NCI-H82 treated with DMSO at 0.1 percent for 48 hours (cell line): Measurements from ENCODE around the gene CNDP1.
"Not testable (repeated sequence)": the region's sequence is repeated elsewhere in the genome, so short reads cannot be mapped to it uniquely, and the experiment has no call there.

ENCODE experiments used
- DNase-seq: peaks from one replicate; lab custom pipeline; 2025; ENCODE audit not compliant: unreplicated experiment; lab: John Stamatoyannopoulos, UW

Gene CNDP1

DNA sequence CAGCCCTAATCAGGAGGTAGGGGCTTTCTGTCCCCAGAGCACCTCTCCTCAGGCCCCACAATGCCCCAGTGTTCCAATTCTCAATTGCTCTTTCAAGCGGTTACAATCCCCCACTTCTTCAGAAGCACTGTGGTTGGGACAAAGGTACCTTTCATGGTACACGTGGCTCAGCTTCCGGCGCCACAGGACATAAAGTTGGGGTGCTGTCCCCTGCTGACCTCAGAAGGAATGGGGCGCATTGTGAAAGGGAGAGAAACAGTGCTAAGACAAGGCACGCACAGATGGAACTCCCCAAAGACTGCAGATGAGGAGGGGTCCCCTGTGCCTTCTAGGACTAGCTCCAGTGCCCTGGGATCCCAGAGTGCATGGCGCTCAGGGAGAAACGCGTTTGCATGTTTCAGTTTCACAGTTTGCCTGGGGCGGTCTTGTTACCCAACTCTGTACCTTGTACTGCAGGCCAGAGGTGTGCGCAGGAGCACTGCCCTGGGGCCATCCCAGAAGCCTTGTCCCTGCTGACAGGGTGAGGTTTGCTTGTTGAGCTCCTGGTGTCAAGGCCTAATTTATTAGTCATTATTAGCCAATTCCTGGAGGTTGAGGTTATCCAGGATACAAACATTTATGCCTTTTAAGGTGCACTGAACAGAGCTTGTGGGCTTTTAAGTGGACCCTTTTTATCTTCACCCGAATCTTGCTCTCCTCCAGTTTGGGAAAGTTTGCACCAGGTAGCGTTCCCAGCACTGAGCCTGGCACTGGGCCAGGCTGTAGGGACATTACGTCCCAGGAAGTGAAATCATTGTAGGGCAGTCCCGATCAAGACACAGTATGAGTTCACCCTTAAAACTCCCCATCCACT lies 7.6 kb downstream of the CNDP1 start:
- DNase-seq: no peak

DNA sequence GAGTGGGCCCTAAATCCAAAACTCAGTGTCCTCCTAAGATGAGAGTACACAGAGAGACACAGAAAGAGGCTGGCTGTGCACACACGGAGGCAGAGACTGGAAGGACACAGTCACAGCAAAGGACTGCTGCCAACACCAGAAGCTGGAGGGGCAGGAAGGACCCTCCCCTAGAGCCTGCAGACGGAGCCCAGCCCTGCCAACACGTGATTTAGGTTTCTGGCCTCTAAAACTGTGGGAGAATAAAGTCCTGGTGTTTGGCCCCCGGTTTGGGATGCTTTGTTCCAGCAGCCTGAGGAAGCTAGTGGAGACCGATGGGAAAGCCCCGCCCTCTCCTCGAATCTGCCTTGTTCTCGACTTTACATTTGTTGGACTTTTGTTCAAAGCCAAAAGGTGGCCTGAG lies 10.6 kb downstream of the CNDP1 start:
- DNase-seq: no peak

DNA sequence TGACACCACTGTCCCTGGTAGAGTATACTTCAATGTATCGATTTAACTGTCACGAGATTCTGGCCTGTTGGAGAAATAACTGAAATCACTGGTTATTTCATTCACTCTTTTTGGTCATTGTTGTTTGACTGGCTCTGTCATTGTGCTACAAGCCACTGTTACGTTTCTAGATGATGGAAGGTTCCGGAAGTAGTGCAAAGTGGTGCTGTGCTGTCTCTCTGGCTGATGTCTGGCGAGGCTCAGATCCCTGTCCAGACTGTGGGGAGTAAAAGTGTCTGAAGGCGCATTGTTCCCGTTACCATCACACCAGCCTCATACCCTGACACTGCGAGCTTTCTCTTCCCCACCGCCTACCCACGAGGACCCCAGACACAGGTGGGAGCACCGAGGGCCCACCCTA lies 11.7 kb downstream of the CNDP1 start:
- DNase-seq: no peak

DNA sequence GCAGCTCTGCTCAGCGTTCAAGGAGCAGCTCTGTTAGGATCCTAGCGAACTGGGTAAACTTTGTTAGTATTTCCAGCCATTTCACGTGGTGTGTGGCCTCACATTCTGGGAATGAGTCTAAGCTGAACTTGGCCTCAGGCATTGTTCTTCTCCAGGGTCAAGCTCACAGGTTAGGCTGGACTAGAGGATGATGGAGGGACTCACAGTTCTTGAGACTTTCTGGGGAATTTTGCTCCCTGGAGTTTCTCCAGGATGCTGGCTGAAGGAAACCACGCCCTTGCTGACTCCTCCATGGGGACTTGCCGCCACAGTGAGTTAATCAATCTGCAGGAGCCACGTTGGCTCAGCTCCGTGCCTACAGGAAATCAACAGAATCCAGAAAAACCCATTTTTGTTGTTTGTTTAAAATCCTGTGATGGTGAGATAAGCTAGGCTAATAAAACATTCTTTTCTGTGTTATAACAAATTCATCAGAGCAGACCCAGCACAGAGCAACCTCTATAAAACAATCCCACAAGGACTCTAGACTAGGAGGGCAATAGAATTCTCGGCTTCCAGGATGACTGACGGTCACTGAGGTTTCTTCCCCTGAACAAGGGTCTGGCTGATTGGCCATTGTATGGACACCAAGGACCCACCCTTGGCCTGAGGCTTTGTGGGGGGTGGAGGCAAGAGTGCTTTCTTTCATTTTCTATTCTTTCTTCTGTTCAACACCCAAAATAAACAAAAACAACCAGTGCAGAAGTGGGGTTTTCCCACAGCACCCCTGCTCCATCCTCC lies 12.6 kb downstream of the CNDP1 start:
- DNase-seq: no peak

DNA sequence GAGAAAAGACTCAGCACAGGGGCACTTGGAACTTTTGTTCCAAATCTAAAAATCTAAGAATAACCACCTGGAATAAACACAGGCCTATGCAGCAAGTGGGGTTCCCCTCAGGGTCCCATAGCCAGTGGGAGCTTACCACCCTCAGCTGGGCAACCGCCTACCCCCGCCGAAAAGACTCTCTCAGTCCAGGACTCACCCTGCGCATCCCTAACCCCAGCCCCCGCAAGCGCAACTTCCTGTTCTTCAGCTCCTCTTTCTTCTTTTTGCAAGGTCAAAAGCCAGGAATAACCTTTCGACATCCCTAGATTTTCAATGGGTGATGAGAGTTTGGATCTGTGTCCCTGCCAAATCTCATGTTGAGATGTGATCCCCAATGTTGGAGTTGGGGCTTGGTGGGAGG lies 13.6 kb downstream of the CNDP1 start:
- DNase-seq: no peak

DNA sequence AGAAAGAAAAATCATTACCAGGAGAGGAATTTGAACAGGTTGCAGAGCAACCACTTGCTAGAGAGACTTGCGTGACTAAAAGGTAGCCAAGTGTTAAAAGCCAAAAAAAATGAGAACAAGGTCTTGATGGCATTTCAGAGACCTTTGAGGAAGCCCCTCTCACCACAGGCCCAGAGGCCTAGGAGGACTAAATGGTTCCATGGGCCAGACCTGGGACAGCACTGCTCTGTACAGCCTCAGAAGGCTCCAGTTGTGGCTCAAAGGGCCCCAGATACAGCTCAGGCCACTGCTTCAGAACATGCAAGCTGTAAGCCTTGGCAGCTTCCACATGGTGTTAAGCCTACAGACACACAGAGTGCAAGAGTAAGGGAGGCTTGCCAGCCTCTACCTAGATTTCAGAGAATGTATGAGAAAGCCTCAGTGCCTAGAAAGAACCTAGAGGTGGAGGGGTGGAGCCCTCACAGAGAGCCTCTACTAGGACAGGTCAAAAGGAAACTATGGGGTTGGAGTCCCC lies 15.3 kb downstream of the CNDP1 start:
- no peak for DNase-seq

DNA sequence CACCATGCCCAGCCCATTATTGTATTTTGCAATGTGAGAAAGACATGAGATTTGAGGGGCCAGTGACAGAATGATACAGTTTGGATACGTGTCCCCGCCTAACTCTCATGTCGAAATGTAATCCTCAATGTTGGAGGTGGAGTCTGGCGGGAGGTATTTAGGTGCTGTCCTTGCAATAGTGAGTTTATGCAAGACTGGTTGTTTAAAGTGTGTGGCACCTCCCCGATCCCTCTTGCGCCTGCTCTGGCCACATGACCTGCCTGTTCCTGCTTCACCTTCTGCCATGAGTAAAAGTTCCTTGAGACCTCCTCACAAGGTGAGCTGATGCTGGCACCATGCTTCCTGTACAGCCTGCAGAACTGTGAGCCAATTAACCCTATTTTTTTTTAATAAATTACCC lies 16.6 kb downstream of the CNDP1 start:
- DNase-seq: no peak

DNA sequence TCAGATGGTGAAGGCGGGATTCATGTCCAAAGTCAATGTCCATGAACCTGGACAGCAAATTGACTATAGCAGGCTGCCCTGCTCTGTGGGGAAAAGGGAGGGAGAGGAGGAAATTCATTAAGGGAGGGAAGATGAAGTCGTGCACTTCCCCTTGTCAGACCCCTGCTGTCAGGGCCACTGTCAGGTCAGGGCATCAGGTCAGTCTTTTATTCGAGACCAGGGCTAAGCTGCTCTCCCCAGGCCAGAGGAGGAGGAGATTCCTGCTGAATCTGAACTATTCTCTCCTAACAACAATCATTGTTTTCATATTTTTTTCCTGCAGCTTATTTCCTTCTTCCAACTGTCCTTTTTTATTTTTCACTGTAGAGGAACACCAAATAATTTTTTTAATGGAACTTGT lies 17.2 kb downstream of the CNDP1 start:
- no peak for DNase-seq

DNA sequence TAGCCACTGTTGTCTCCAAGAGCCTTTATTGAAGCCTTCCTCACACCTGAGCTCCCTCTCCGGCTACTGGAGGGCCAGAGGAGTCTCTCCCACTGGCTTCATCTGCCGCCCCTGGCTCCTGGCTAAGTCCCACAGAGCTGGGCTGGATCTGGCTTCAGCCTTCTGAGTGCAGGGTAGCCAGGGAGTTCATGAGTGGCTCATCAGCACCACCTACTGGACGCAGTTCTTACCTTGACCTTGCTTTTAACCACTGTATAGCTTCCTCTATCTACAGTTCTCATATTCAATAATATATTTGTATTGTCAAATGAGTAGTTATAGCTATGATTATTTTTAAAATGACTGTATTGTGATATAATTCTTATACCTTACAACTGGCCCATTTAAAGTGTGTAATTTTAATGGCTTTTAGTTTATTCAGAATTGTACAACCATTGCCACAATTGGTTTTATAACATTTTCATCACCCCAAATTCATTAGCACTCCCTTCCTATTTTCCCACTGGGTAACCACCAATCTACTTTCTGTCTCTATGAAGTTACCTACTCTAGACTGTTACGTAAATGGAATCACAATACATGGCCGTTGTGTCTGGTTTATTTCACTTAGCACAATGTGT lies 17.7 kb downstream of the CNDP1 start:
- peak; percentile 33 for DNase-seq

DNA sequence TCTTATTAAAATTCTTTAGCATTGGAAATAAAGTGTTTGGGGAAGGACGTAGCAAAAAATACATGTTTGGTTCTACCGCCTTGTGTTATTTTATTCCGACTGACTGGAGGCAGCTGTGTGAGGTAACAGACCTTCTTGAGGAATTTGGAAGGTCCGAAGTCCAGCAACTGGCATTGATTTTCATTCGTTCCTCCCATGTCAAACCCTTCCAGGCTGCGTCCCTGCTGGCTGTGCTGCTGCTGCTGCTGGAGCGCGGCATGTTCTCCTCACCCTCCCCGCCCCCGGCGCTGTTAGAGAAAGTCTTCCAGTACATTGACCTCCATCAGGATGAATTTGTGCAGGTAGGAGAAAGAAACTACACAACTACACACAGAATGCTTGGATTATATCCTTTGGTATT lies 21.8 kb downstream of the CNDP1 start:
- no peak for DNase-seq

DNA sequence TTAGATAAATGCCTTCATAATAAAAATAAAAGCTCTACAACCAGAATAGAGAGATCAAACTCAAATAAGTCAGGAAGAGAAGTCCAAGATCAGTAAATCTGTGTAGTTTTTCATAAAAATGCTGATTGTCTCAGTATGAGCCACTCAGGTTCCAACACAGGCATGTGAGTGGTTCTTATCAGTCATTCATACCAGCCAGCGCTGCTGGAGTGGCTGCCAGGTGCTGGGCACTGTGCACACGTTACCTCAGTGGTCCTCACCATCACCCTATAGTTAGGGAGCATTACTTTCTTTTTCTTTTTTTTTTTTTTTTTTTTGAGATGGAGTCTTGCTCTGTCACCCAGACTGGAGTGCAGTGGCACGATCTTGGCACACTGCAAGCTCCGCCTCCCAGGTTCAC lies 23.8 kb downstream of the CNDP1 start:
- no peak for DNase-seq

DNA sequence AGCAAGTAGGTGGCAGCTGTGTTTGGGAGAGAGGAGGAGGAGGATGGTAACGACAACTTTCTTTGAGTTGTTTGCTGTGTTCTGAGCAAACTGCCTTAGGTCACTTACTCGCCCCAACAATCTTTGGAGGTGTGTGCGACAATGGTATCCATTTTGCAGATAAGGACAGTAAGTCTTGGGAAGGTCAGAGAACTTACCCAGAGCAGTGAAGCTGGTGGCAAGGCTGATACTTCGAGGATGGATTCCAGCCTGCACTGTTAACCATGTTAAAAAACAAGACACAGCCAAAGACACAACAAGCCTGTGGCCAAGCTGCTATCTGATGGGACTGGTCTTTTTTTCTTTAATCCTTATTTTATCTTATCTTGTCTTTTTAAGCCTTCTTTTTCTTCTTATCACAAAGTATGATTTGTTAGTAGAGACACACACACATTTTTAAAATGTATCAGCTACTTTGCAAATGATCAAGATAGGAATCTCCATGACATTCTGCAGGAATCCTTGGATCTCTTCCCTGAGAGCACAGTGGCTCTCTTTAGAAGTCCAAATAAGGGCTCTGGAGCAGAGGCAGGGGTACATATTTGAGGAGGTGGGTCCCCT lies 27.9 kb downstream of the CNDP1 start:
- no peak for DNase-seq

DNA sequence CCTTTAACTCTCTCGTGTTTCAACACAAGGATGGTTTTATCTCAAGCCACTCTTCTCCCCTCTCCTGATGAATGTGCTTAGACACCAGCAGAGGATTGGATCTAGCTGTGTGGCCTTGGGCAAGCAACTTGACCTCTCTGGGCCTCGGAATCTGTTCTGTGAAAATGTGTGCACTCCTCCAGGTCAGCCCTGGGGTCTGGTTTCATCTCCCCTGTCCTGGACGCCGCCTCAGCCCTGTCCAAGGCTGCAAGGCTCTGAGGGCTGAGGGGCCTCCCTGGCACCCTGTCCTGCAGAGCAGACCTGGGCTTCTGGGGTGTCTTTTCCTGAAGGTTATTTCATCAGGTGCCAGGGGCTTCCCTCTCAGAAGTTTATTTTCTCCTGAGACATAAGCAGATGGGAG lies 28.5 kb downstream of the CNDP1 start:
- no peak for DNase-seq

DNA sequence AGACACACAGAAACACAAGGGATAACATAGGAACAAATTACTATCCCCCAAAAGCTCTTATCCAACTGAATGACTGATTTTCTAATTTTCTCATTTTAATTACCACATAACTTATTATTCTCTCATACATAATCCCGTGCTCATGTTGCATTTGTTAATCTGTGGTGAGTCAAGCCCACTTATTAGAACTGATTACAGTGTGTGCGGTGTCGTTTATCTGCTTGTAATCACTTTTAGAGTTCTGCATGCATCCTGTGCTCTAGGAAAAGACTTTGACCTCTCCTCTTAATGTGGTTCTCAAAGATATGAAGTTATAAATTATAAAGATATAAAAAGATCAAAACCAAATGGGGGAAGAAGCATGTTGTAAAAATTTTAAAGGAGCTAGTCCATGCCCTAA lies 29.7 kb downstream of the CNDP1 start:
- no peak for DNase-seq

DNA sequence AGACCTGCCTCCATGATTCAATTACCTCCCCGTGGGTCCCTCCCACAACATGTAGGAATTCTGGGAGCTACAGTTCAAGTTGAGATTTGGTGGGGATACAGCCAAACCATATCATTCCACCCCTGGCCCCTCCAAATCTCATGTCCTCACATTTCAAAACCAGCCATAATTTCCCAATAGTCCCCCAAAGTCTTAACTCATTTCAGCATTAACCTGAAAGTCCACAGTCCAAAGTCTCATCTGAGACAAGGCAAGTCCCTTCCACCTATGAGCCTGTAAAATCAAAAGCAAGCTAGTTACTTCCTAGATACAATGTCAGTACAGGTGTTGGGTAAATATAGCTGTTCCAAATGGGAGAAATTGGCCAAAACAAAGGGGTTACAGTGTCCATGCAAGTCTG lies 30.9 kb downstream of the CNDP1 start:
- not testable (repeated sequence) for DNase-seq

DNA sequence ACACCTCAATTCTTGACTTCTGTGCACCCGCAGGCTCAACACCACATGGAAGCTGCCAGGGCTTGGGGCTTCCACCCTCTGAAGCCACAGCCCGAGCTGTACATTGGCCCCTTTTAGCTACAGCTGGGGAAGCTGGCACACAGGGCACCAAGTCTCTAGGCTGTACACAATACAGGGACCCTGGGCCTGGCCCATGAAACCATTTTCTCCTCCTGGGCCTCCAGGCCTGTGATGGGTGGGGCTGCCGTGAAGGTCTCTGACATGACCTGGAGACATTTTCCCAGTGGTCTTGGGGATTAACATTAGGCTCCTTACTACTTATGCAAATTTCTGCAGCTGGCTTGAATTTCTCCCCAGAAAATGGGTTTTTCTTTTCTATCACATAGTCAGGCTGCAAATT lies 31.7 kb downstream of the CNDP1 start:
- DNase-seq: not testable (repeated sequence)

DNA sequence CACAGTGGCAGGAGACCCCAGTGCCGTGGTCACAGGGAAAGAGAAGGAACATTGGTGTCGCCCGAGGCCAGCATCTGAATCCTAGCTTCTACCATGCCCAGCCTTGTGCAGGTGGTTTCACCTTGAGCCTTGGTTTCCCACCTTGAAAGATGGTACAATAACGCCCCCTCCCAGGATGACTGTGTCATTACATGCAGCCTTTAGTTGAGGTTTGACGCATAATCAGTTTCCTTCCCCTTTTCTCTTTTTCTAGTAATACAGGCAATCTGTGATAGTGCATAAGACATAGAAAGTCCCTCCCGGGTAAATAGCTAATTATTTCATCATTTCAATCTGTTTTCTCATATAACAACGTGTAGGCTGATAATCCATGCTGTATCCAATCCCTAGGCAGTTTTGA lies 33.5 kb downstream of the CNDP1 start:
- no peak for DNase-seq

DNA sequence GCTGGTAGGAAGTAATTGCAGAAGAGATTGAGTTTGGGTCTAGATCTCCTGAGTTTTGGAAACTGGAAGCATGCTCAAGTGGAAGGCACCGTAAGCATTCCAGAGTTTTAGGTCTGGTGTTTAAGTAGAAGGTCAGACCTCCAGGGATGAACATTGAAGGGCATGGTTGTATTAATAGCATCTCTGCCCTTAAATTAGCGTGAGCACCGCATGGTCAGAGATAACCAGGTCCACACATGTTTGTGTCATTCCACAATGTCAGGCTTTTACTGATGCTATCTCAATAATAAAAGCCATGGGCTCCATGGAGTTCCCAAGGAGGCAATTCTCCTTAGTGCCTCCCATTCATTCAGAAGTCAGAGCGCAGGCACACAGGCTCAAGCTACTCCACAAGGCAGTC lies 35.1 kb downstream of the CNDP1 start:
- no peak for DNase-seq

DNA sequence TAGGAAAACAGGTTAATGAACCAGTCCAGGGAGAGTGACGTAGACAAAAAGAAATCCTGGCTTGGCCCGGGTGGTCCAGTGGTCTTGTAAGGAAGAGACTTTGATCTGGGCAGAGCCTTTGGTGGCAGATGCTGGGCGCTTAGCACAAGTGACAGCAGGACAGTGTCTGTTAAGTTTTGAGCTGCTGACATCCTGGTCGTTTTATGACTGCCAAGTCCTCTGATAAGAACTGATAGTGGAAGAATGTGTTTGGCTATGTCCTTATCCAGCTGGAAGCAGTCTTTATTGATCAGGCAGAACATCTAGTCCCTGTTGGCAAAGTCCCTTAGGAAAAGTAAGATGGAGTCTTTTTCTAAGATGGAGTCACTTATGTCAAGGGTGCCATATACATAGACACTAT lies 36.0 kb downstream of the CNDP1 start:
- DNase-seq: no peak

DNA sequence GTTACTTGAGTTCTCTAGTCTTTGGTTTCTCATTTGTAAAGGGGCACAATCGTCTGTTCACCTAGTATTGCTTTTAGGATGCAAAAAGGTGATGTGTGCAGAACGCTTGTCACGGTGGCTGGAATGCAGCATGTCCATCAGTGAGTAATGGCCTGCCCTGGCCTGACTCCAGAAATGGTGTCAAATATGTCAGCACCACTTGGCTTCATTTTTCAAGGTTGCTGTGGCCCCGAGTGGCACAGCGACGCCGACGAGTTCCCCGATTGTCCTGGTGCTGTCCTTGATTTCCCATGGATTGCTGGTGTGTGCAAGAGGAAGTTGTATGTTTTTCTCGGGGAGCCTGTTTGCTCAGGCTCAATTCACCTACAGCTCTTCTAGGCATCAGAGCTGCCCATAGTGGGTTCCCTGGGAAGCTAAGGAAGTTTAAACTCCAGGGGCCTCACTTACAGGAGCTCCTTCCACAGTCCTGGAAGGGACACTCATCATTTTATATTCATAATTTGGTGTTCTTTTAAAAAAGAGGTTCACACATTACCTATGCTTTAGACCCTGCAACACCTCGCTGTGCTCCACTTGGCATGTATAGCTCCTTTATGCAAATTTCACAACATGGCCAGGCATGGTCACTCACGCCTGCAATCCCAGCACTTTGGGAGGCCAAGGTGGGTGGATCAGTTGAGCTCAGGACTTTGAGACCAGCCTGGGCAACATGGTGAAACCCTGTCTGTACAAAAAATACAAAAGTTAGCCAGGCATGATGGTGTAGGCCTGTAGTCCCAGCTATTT lies 37.8 kb downstream of the CNDP1 start:
- DNase-seq: no peak

DNA sequence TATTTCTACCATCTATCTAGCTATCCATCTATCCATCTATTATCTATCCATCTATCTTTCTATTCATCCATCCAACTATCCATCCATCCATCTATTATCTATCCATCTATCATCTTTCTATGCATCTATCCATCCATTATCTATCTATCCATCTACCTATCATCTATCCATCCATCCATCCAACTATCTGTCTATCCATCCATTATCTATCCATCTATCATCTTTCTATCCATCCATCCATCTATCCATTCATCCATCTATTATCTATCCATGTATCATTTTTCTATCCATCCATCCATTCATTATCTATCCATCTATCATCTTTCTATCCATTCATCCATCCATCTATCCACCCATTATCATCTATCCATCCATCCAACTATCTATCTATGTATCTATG lies 38.8 kb downstream of the CNDP1 start:
- DNase-seq: no peak
